WERI-Rb-1 (cell line): ENCODE results near the gene DCAF15.
A peak's percentile ranks its signal among the peaks of the same experiment; 100 is the strongest.

Experiments used
- DNase-seq: peaks from one replicate; pipeline ENCODE4 v3.0.0-alpha.2; 2020
- H3K27ac ChIP-seq: fragments of 250-450 bp; sonication (Bioruptor Pico); 2 replicates; pipeline ENCODE4 v1.5.1; 2020; ENCODE audit warnings: mild to moderate bottlenecking, moderate library complexity
- H3K27me3 ChIP-seq: fragments of 250-450 bp; sonication (Bioruptor Pico); 2 replicates; pipeline ENCODE4 v1.5.1; 2021; ENCODE audit warnings: mild to moderate bottlenecking, low read depth, moderate library complexity; ENCODE audit not compliant: insufficient read depth, severe bottlenecking
- H3K36me3 ChIP-seq: fragments of 250-450 bp; sonication (Bioruptor Pico); 2 replicates; pipeline ENCODE4 v1.5.1; 2020; ENCODE audit warnings: mild to moderate bottlenecking, moderate library complexity
- H3K4me3 ChIP-seq: 2 replicates; pipeline ENCODE4 v1.5.1; 2011; ENCODE audit warnings: low read depth, mild to moderate bottlenecking, control low read depth, low read length
- H3K9me3 ChIP-seq: fragments of 250-450 bp; sonication (Bioruptor Pico); 2 replicates; pipeline ENCODE4 v1.5.1; 2021; ENCODE audit warnings: mild to moderate bottlenecking, moderate library complexity; ENCODE audit not compliant: severe bottlenecking
- TF ChIP-seq, protein P1 (sequence below): IDR thresholded peaks from 2 replicates; pipeline ENCODE4 v1.5.1; 2011; ENCODE audit warnings: low read depth, mild to moderate bottlenecking, control low read depth, inconsistent platforms, low read length

The DCAF15 gene

DNA sequence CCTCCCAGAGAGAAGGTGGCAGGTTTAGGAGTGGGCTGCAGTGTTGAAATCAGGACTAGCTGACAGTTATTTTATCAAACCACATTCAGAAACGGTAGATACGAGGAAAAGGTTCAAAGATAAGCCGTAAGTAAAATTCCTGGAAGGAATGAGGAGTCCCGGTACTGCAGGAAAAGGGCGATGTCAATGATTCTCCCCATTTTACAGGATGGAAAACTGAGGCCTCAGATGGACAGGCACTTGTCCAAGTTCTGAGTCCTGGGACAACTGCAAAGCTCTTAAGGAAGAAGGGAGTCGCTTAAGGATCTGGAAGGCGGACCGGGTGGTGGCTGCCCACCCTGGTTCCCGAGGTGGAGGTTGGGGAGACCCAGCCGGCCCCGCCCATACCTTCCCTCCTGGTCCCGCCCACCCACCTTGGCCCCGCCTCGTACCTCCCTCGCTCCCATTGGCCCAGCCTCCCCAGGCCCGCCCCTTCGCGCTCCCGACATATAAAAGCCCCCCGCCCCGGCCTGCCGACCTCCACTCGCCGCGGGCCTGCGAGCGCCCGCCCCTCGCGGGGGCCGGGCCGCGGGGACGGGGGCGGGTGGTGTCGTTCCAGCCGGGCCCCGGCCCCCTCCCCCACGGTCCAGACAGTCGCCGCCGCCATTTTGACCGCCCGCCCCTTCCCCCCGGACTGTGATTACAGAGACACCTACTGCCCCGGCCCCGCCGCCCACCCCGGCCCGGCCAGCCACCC, 53.2 kb downstream of the DCAF15 start:
- no peaks in the 10 kb centered on the region for H3K27me3 ChIP-seq
- peaks cover 7% of the 10 kb centered on the region for H3K36me3 ChIP-seq
- H3K9me3 ChIP-seq = no peaks in the 10 kb centered on the region
- peak; percentile 91 for DNase-seq
- H3K27ac ChIP-seq = peak overlapping the region; percentile 89
- peak overlapping the region; percentile 57 for H3K4me3 ChIP-seq
- TF ChIP-seq, protein P1, sequence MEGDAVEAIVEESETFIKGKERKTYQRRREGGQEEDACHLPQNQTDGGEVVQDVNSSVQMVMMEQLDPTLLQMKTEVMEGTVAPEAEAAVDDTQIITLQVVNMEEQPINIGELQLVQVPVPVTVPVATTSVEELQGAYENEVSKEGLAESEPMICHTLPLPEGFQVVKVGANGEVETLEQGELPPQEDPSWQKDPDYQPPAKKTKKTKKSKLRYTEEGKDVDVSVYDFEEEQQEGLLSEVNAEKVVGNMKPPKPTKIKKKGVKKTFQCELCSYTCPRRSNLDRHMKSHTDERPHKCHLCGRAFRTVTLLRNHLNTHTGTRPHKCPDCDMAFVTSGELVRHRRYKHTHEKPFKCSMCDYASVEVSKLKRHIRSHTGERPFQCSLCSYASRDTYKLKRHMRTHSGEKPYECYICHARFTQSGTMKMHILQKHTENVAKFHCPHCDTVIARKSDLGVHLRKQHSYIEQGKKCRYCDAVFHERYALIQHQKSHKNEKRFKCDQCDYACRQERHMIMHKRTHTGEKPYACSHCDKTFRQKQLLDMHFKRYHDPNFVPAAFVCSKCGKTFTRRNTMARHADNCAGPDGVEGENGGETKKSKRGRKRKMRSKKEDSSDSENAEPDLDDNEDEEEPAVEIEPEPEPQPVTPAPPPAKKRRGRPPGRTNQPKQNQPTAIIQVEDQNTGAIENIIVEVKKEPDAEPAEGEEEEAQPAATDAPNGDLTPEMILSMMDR = no peak

DNA sequence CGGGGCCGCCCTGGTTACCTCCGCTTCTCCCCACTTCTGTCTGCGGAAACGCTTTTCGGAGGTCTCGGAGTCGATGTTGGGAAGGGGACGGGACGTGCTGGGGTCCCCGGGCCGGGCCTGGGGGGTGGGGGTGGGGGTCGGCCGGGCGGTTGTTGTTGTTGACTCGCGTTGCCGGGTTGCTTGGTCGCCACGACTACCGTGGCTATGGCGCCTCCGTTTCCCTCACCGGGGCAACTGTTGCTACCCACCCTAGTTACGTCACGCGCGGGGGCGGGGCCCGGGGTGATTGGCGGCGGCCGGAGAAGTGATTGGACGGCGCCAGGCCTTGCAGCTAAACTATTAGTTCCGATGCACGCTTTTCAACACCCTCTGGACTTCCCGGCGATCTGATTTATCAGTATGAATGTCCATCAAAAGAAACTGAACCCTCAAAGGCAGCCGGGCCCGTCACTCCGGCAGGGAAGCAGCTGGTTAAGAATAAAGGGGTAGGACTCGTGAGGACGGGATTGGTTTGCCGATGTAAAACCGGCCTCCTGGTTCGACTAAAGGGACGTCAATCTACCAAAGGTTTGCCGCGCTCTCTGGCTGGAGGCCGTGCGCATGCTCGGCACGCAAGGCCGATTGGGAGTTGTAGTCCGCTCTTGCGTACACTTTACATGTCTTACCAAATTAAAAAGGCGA, 53.9 kb downstream of the DCAF15 start, which contains the start of gene RFX1:
RFX1 (minus strand) TSS at position 236 of the 681 bp plus-strand sequence. CDS start 12,477 bp downstream, outside the sequence.
- Histone ChIP-seq H3K36me3 (peaks cover 6% of the 10 kb centered on the region), H3K4me3 (peak within 1 kb of the TSS; percentile 57), H3K27me3 (no peaks in the 10 kb centered on the region), H3K9me3 (no peaks in the 10 kb centered on the region), H3K27ac (peak within 1 kb of the TSS; percentile 89)
- TF ChIP-seq, protein P1 = no peak
- DNase-seq = peak; percentile 99

DNA sequence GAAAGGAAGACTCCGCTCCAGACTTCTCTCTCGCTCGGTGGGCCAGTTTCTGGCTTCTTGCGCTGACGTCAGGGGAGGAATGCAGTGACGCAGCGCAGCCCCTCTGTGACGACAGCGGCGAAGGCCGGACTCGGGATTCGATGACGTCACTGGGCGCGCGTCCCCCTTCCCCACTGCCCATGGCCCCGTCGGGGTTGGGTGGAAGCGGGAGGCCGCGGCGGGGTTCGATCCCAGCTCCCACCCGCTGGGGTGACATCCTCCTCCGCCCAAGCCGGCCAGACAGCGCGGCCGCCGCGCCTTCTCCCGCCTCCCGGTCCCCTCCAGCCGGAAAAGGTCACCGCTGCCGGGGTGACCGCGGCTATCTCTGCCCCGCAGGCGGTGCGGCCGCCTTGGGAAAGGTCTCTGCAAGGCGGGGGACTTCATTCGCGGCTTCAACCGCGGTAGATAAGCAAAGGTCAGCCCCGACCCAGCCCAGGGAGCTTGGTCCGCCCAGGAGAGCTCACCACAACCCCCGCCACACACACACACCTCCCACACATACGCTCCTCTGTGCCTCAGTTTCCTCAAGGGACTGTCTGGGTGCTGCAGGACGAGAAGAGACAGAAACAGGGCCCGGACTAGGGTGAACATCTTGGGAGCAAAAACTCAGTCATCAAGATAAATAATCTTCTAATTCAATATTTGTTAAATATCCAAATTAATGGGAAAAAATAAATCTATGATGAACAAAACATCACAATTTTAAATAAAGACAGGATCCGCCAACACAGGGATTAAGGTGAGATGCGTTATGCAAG, 54.7 kb downstream of the DCAF15 start:
- TF ChIP-seq, protein P1 = no peak
- peak overlapping the region; percentile 89 for H3K27ac ChIP-seq
- peaks cover 6% of the 10 kb centered on the region for H3K36me3 ChIP-seq
- H3K9me3 ChIP-seq = no peaks in the 10 kb centered on the region
- peak overlapping the region; percentile 57 for H3K4me3 ChIP-seq
- H3K27me3 ChIP-seq = no peaks in the 10 kb centered on the region
- peak; percentile 92 for DNase-seq
